ENCODE data around the gene S1PR3.

The S1PR3 gene

GRCh38 chr9:88992556-88992955 lies 1.3 kb downstream of the S1PR3 start:
- no peak for DNase-seq (ENCODE audit: low read depth, low spot score)

GRCh38 chr9:88993327-88993726 lies 2.1 kb downstream of the S1PR3 start:
- no peak for DNase-seq (ENCODE audit: low read depth, low spot score)

- no peak for DNase-seq (ENCODE audit: low read depth, low spot score)
Measured at GRCh38 chr9:88993871-88994460, 2.7 kb downstream of the S1PR3 start.

GRCh38 chr9:88994469-88995199 lies 3.4 kb downstream of the S1PR3 start:
- DNase-seq (ENCODE audit: low read depth, low spot score) = no peak

- no peak for DNase-seq (ENCODE audit: low read depth, low spot score)
Measured at GRCh38 chr9:88995200-88995577, 3.9 kb downstream of the S1PR3 start.

GRCh38 chr9:88995627-88996026 lies 4.4 kb downstream of the S1PR3 start:
- DNase-seq (ENCODE audit: low read depth, low spot score) = no peak

- DNase-seq (ENCODE audit: low read depth, low spot score) = no peak
Measured at GRCh38 chr9:88996046-88996920, 5.0 kb downstream of the S1PR3 start.

- no peak for DNase-seq (ENCODE audit: low read depth, low spot score)
Measured at GRCh38 chr9:88996921-88997235, 5.6 kb downstream of the S1PR3 start.

GRCh38 chr9:88997646-88998045 lies 6.4 kb downstream of the S1PR3 start:
- DNase-seq (ENCODE audit: low read depth, low spot score) = no peak

- no peak for DNase-seq (ENCODE audit: low read depth, low spot score)
Measured at GRCh38 chr9:88998503-88998902, 7.2 kb downstream of the S1PR3 start.

GRCh38 chr9:88998911-88999310 lies 7.6 kb downstream of the S1PR3 start:
- DNase-seq (ENCODE audit: low read depth, low spot score) = no peak

GRCh38 chr9:89000371-89000781 lies 9.1 kb downstream of the S1PR3 start:
- no peak for DNase-seq (ENCODE audit: low read depth, low spot score)

- DNase-seq (ENCODE audit: low read depth, low spot score) = peak; percentile 78
Measured at GRCh38 chr9:89000973-89001916, 10.0 kb downstream of the S1PR3 start.

GRCh38 chr9:89001917-89002540 lies 10.8 kb downstream of the S1PR3 start:
- DNase-seq (ENCODE audit: low read depth, low spot score) = no peak

- DNase-seq (ENCODE audit: low read depth, low spot score) = no peak
Measured at GRCh38 chr9:89002987-89003386, 11.7 kb downstream of the S1PR3 start.

GRCh38 chr9:89005323-89005722 lies 14.1 kb downstream of the S1PR3 start:
- no peak for DNase-seq (ENCODE audit: low read depth, low spot score)

GRCh38 chr9:89006267-89006666 lies 15.0 kb downstream of the S1PR3 start:
- DNase-seq (ENCODE audit: low read depth, low spot score) = no peak

GRCh38 chr9:89006996-89007967 lies 16.0 kb downstream of the S1PR3 start:
- DNase-seq (ENCODE audit: low read depth, low spot score) = no peak

GRCh38 chr9:89008055-89008743 lies 16.9 kb downstream of the S1PR3 start:
- DNase-seq (ENCODE audit: low read depth, low spot score) = no peak

Measured in smooth muscle cell of the brain vasculature (primary cell).